NCI-H345 (cell line): ENCODE data around the gene MESD.
"Not testable (repeated sequence)": the region's sequence is repeated elsewhere in the genome, so short reads cannot be mapped to it uniquely, and the experiment has no call there.

ENCODE experiments used
- DNase-seq: peaks from one replicate; lab custom pipeline; 2025; lab: John Stamatoyannopoulos, UW

MESD gene

GRCh38 chr15:80965454-80965853 lies 24.2 kb downstream of the MESD start:
- not testable (repeated sequence) for DNase-seq

- DNase-seq = no peak
Observed at GRCh38 chr15:80958818-80959495, 30.7 kb downstream of the MESD start.

GRCh38 chr15:80957976-80958375 lies 31.6 kb downstream of the MESD start:
- no peak for DNase-seq

- DNase-seq = no peak
Observed at GRCh38 chr15:80957556-80957955, 32.1 kb downstream of the MESD start.

- DNase-seq = not testable (repeated sequence)
Observed at GRCh38 chr15:80955571-80956452, 33.8 kb downstream of the MESD start.

- no peak for DNase-seq
Observed at GRCh38 chr15:80953953-80954778, 35.5 kb downstream of the MESD start.

- no peak for DNase-seq
Observed at GRCh38 chr15:80953001-80953952, 36.3 kb downstream of the MESD start.

- DNase-seq = peak; percentile 1
Observed at GRCh38 chr15:80951941-80952340, 37.7 kb downstream of the MESD start.

GRCh38 chr15:80950291-80951078 lies 39.1 kb downstream of the MESD start:
- no peak for DNase-seq

- no peak for DNase-seq
Observed at GRCh38 chr15:80949756-80950155, 39.9 kb downstream of the MESD start.

- DNase-seq = no peak
Observed at GRCh38 chr15:80948651-80949292, 40.8 kb downstream of the MESD start.

GRCh38 chr15:80946576-80946975 lies 43.0 kb downstream of the MESD start:
- DNase-seq = no peak

GRCh38 chr15:80945605-80946004 lies 44.0 kb downstream of the MESD start:
- DNase-seq = no peak

- DNase-seq = no peak
Observed at GRCh38 chr15:80944818-80945217, 44.8 kb downstream of the MESD start.

- DNase-seq = no peak
Observed at GRCh38 chr15:80942746-80943565, 46.7 kb downstream of the MESD start.

- no peak for DNase-seq
Observed at GRCh38 chr15:80942266-80942665, 47.4 kb downstream of the MESD start.

GRCh38 chr15:80940851-80941250 lies 48.8 kb downstream of the MESD start:
- no peak for DNase-seq

- no peak for DNase-seq
Observed at GRCh38 chr15:80940331-80940730, 49.3 kb downstream of the MESD start.

- DNase-seq = no peak
Observed at GRCh38 chr15:80939216-80939615, 50.4 kb downstream of the MESD start.
